Lower lobe of right lung (tissue), 2 donors: Measurements from ENCODE around the gene RASSF8. TPM values are rescaled to one million over a fixed set of nuclear protein-coding genes. Genes with fewer than 3 reads are reported as not detected.

Experiments
- ATAC-seq, 2 donors: fragments of 200-7000 bp; cut with Tn5 transposase; one replicate each; pipeline ENCODE4 v1.9.1; 2020 to 2022; ENCODE audit warnings: mild to moderate bottlenecking in 2 of 2, moderate library complexity in 2 of 2
- DNase-seq: peaks from one replicate; pipeline ENCODE4 v3.0.0-alpha.2; 2020
- H3K27ac ChIP-seq: fragments of 200-600 bp; one replicate; pipeline ENCODE4 v1.8.0; 2022
- H3K27me3 ChIP-seq: fragments of 200-600 bp; one replicate; pipeline ENCODE4 v1.8.0; 2022; ENCODE audit warnings: low read depth
- H3K36me3 ChIP-seq: fragments of 200-600 bp; one replicate; pipeline ENCODE4 v1.8.0; 2022; ENCODE audit warnings: mild to moderate bottlenecking
- H3K4me1 ChIP-seq: fragments of 200-600 bp; one replicate; pipeline ENCODE4 v1.8.0; 2022
- H3K4me3 ChIP-seq: fragments of 200-600 bp; one replicate; pipeline ENCODE4 v1.8.0; 2022; ENCODE audit warnings: mild to moderate bottlenecking
- H3K9me3 ChIP-seq: fragments of 200-600 bp; one replicate; pipeline ENCODE4 v1.8.0; 2022
- intact Hi-C: fragments of 100-400 bp; cut with DNase I; formaldehyde crosslinking; loops from one replicate; pipeline ENCODE4 v1.11.0; 2022
- total RNA-seq: library from RNA; stranded (reverse); fragmentation: NEBNext Ultra II Directional; extraction: Animal tissue kit (Norgen Biotek cat#: 25700); gene quantifications from one replicate; pipeline ENCODE4 v1.2.1, GENCODE V29; 2021
- TF ChIP-seq, protein P1 (sequence below): fragments of 200-600 bp; IDR thresholded peaks from one replicate; pipeline ENCODE4 v1.8.0; 2022; ENCODE audit warnings: antibody characterized with exemption, mild to moderate bottlenecking
- donor health status: DM: no; HTN: yes; CAD: no; lungs with severe emphysema.

RASSF8 gene
- total RNA-seq, 1 donor from 2014 or later: 62.1 TPM

DNA sequence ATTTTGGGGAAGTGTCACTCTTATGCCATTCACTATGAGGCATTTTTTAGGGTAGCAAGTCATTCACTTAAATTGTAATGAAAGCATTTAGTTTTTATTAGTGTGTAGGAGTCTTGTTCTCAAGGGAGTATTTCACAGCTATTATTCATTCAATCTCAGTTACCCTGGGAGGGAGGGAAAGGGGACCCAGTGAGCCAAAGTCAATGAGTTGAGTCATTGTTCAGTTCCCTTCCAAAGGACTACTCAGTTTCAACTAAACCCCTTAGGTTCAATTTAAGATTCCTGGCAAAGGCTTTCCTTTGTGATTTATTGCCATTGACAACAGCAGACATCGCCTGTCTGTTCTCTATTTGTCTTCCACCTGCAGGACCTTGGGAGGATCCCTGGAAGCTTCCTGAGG lies 29.3 kb upstream of the RASSF8 start:
- H3K36me3 ChIP-seq: no peaks in the 10 kb centered on the region
- H3K9me3 ChIP-seq: no peaks in the 10 kb centered on the region
- no peak overlapping the region for H3K27ac ChIP-seq
- TF ChIP-seq, protein P1, sequence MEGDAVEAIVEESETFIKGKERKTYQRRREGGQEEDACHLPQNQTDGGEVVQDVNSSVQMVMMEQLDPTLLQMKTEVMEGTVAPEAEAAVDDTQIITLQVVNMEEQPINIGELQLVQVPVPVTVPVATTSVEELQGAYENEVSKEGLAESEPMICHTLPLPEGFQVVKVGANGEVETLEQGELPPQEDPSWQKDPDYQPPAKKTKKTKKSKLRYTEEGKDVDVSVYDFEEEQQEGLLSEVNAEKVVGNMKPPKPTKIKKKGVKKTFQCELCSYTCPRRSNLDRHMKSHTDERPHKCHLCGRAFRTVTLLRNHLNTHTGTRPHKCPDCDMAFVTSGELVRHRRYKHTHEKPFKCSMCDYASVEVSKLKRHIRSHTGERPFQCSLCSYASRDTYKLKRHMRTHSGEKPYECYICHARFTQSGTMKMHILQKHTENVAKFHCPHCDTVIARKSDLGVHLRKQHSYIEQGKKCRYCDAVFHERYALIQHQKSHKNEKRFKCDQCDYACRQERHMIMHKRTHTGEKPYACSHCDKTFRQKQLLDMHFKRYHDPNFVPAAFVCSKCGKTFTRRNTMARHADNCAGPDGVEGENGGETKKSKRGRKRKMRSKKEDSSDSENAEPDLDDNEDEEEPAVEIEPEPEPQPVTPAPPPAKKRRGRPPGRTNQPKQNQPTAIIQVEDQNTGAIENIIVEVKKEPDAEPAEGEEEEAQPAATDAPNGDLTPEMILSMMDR: no peak
- no peaks in the 10 kb centered on the region for H3K27me3 ChIP-seq
- no peaks in the 10 kb centered on the region for H3K4me1 ChIP-seq
- ATAC-seq (no peak), DNase-seq (no peak)
- intact Hi-C loops: no loop called here
- H3K4me3 ChIP-seq: no peak overlapping the region

DNA sequence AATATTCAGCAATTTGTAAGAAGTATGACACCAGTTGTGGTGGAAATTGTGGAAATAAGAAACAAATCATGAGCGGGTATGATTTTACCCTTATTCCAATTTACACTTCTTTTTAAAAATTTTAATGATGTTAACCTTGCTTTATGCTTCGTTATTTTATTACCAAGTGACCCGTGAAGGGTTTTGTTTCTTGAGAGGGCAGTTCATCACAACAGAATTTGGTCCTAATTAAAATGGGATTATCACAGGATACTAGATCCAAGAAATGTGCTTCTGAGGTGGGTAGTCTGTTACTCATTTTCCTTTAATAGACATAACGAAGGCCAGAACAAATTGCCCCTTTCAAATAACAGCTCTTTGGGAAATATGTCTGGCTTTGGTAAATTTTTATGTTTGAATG lies 25.5 kb upstream of the RASSF8 start:
- H3K9me3 ChIP-seq: no peaks in the 10 kb centered on the region
- DNase-seq (no peak), ATAC-seq (no peak)
- no peaks in the 10 kb centered on the region for H3K4me1 ChIP-seq
- no peaks in the 10 kb centered on the region for H3K27me3 ChIP-seq
- H3K27ac ChIP-seq: no peak overlapping the region
- no peaks in the 10 kb centered on the region for H3K36me3 ChIP-seq
- TF ChIP-seq, protein P1: no peak
- intact Hi-C loops: no loop called here
- H3K4me3 ChIP-seq: no peak overlapping the region

DNA sequence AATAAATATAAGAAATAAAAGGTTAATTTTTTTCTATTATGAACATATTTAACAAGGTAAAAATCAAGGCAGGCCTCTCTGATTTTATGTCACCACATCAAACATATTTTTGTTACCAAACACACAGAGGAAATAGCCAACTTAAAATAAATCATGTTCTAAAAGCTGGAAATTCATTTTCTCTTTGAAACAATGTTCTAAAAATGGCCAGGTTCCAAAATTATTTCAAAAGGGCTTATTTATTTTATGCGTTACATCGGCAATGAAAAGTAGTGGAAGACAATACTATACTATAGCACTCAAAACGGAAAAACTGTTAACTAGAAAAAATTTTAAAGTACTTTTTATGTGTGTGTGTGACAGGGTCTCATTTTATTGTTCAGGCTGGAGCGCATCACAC lies 24.0 kb upstream of the RASSF8 start:
- H3K4me3 ChIP-seq: no peak overlapping the region
- ATAC-seq (no peak), DNase-seq (no peak)
- H3K4me1 ChIP-seq: no peaks in the 10 kb centered on the region
- H3K27me3 ChIP-seq: no peaks in the 10 kb centered on the region
- intact Hi-C loops: no loop called here
- H3K36me3 ChIP-seq: no peaks in the 10 kb centered on the region
- TF ChIP-seq, protein P1: no peak
- no peak overlapping the region for H3K27ac ChIP-seq
- no peaks in the 10 kb centered on the region for H3K9me3 ChIP-seq

DNA sequence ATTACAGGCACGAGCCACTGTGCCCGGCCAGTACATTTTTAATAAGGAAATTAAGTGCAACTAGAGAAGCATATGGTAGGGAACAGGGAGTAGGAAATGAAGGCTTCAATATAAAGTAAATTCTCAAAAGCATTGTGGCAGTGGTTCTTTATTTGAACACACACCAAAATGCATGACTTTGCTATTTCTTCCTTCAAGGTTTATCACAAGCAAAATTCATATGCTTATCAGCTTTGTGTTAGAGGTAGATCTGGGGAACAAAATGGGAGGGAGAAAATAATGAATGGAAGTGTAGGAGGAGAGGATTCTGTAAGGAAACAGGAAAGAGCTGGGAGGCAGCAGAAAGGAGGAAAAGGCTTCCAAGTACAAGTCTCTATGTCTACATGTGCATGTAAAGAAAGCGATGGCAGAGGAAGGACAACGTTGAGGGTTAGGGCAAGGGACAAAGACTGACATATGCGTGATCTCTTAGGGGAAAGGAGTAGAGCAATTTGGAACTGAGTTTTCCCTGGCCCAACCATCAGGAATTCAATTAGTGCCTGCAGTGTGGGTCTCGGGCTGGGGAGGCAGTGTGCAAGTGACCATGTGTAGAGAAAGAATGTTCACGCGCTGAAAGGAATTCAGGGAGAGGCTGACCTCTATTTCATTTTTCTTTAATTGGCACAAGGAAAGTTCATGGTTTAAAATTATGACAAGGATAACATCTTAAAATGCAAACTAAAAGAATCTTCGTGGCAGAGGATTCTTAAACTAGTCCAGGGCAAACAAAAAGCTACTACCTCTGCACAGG lies 22.9 kb upstream of the RASSF8 start:
- Histone ChIP-seq H3K9me3 (no peaks in the 10 kb centered on the region), H3K4me3 (no peak overlapping the region), H3K27ac (no peak overlapping the region), H3K27me3 (no peaks in the 10 kb centered on the region), H3K4me1 (no peaks in the 10 kb centered on the region), H3K36me3 (no peaks in the 10 kb centered on the region)
- ATAC-seq (no peak), DNase-seq (no peak)
- TF ChIP-seq, protein P1: no peak
- intact Hi-C loops: no loop called here

DNA sequence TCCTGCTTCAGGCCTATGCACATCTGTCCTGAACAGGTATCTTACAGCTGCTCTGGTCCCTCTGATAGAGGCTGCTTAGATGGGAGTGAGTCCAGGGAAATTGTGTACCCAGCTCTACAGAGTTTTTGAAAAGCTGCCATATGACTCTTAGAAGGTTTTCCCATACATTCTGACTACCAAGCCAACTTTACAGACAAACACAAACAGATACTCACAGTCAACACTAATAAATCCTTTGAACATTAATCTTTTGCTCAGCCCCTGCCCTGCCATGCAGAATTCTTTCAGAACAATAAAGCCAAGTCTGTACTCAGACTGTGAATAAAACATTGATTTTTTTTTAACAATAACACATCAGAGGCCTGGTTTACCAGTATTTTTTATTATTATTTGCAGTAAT lies 21.4 kb upstream of the RASSF8 start:
- Histone ChIP-seq H3K36me3 (no peaks in the 10 kb centered on the region), H3K27me3 (no peaks in the 10 kb centered on the region), H3K27ac (no peak overlapping the region), H3K9me3 (no peaks in the 10 kb centered on the region), H3K4me3 (no peak overlapping the region), H3K4me1 (no peaks in the 10 kb centered on the region)
- no peak for DNase-seq
- ATAC-seq: no peak
- TF ChIP-seq, protein P1: no peak
- intact Hi-C loops: no loop called here
